GM12892 (cell line): ENCODE results near the gene TMEM17.

ENCODE experiments used
- DNase-seq: peaks from one replicate; pipeline ENCODE4 v3.0.0; 2011; ENCODE audit not compliant: insufficient read length
- FAIRE-seq: peaks from 2 replicates; lab custom pipeline; 2011; peaks lifted over from hg19 to GRCh38; lab: Jason Lieb, UNC
- POLR2A ChIP-seq: IDR thresholded peaks from 2 replicates; pipeline ENCODE4 v1.6.1; 2011; ENCODE audit warnings: low read depth, low read length, control low read depth
- POLR2AphosphoS5 ChIP-seq: IDR thresholded peaks from 2 replicates; pipeline ENCODE4 v1.6.1; 2011; ENCODE audit warnings: low read depth, low read length, control low read depth
- TAF1 ChIP-seq: IDR thresholded peaks from 2 replicates; pipeline ENCODE4 v1.6.1; 2011; ENCODE audit warnings: low read depth, mild to moderate bottlenecking, control low read depth, low read length, borderline replicate concordance

The TMEM17 gene

DNA sequence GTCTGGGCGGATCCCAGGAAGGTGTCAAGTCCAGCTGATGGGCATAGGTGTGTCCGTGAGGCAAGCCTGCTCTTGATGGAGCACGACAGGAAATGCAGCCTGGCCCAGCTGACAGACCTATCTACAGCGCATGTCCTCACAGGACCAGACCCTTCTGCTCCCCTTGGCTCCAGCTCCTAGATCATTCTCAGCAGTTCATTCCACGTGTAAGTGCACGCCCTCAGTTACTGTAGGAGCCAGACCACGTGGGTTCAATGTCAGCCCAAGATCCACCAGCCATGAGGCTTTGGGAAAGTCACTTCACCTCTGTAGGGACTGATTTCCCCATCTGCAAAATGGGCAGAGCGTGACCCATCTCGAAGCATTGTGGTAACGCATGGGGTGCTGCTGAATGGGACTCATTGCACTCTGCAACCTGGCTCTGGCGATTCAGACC, 47.8 kb downstream of the TMEM17 start:
- DNase-seq (no peak), FAIRE-seq (no peak)
- no peak for TF ChIP-seq POLR2AphosphoS5
- no peak for TF ChIP-seq TAF1
- TF ChIP-seq POLR2A = no peak

DNA sequence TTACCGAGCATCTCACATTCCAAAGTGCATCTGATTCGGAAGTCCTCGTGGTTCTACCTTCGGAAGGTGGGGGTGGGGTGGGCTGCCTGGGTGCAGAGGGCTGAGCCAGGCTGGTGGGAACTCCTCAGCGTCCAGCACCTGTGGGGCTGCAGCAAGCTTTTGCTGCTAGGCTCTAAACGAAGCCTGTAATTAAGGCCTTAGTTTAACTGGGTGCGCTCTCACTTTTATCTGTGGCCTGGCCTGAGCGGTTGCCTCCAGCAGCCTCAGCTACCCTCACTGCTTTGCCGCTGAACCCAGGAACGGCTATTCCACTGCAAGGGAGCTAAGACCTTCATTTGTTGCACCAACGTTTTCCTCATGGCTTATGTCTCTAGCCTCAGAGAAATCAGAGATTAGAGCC, 48.4 kb downstream of the TMEM17 start:
- FAIRE-seq = peak; percentile 14
- no peak for TF ChIP-seq POLR2A
- no peak for TF ChIP-seq POLR2AphosphoS5
- TF ChIP-seq TAF1 = no peak

DNA sequence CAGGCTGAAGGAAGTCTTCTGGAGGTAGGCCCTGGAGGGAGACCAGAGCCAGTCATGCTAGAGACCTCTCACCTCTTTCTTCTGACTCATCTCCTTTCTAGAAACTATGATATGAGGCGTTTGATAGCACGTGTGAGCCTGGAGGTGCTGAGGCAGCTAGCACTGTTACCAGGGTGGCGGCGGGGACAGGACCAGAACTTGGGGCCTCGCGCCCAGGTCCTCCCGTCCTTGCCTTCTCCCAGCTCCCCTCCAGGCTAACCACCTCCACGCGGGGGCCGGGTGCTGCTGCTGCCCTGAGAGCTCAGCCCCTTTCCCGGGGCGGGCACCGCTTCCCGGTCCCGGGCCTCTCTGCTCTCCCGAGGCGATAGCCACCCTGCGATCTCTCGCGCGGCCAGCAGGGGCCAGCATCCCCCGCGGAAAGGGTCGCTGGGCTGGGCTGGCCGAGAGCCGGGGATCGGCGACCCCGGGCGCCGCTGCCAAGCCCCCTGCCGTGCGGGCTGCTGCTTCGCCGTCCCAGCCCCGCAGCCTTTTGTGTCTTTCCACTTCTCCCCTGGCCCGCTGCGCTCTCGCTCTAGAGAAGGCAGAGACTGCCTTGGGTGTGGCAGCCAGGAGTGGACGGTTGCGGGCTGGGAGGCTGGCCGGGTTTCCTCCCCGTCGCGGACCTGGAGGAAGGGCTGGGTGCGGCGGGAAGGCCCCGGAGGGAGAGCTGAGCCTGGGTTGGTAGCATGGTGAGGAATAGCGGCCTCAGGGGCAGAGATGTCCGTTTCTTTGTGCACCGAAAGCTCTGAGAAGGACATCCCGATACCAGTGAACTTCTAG, 49.1 kb downstream of the TMEM17 start:
- TF ChIP-seq TAF1 = no peak
- TF ChIP-seq POLR2AphosphoS5 = no peak
- DNase-seq (peak; percentile 84), FAIRE-seq (peak; percentile 78)

More for the DNA sequence above, 48.4 kb downstream of the TMEM17 start:
- DNase-seq = no peak

DNA sequence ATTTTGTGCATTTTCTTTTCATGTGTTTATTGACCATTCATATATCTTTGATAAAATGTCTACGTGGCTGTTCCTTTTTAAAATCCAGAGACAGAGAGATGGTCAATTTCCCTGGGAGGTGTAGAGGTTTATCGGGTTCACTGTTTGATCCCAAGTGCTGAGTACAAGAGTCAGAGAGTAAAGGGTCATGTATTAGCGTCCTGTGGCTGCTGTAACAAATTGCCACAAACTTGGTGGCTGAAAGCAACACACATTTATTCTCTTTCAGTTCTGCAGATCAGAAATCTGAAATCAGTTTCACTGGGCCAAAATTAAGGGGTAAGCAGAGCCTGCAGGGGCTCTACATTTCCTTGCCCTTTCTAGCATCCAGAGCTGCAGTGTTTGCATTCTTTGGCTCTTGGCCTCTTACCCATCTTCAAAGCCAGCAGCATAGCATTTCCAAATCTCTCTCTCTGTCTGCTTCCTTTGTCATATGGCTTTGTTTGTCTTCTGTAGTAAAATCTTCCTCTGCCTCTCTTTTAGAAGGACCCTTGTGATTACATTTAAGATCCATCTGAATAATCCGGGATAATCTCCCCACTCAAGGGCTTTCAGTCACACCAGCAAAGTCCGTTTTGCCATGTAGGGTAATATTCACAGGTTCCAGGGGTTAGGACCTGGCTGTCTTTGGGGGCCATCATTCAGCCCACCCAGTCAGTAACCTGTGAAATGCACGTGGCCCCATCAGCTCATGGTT, 49.9 kb downstream of the TMEM17 start:
- TF ChIP-seq POLR2AphosphoS5 = no peak
- no peak for DNase-seq
- no peak for FAIRE-seq

GRCh38 chr2:62453955-62454354, 52.0 kb downstream of the TMEM17 start:
- DNase-seq (no peak), FAIRE-seq (no peak)
- TF ChIP-seq POLR2AphosphoS5 (no peak), TAF1 (no peak), POLR2A (no peak)

DNA sequence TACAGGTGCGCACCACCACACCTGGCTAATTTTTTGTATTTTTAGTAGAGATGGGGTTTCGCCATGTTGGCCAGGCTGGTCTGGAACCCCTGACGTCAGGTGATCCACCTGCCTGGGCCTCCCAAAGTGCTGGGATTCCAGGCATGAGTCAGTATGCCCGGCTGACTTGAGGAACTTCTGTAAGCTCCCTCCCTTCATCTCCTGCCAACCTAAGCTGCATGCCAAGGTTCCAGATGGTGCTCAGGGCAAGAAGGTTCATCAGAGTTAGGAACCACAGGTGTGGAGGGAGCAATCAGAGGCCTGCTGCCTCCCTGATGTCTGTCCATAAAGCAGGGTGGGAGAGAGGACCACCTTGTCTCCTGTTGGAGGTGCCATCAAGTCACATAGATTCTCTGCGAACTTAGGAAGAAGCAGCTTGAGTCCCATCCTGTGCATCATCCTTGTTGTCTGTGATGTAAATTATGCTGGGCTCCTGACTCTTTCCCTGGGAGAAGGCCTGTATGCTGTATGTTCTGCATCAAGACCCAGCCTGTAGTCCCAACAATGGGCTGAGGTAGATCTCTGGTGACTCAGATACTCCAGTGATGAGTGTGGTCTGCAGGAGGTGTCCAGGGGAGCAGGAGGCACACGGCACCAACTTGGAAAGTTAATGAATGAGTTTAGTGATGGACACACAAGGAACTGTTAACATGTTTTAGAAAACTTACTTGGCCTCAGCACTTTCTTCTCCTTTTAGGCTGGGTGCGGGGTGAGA, 53.1 kb downstream of the TMEM17 start:
- no peak for TF ChIP-seq TAF1
- TF ChIP-seq POLR2AphosphoS5 = no peak
- TF ChIP-seq POLR2A = no peak
- FAIRE-seq (no peak), DNase-seq (no peak)

- TF ChIP-seq POLR2A (no peak), POLR2AphosphoS5 (no peak), TAF1 (no peak)
- FAIRE-seq (no peak), DNase-seq (no peak)
Observed at GRCh38 chr2:62450716-62451191, 55.2 kb downstream of the TMEM17 start.
